Stimulated activated CD8-positive, alpha-beta memory T cell treated with anti-CD3 and anti-CD28 coated beads, Interleukin-4, amount 100 ng/mL, for 48 hours (primary cell): ENCODE measurements around the gene SLC13A2.

Source experiments
- DNase-seq: peaks from one replicate; pipeline ENCODE4 v3.0.0-alpha.2; 2020

SLC13A2 gene

GRCh38 chr17:28540231-28540630 is 66.8 kb downstream of the SLC13A2 start:
- DNase-seq = no peak

- no peak for DNase-seq
These were observed 68.0 kb downstream of the SLC13A2 start for GRCh38 chr17:28541439-28541838.

DNA sequence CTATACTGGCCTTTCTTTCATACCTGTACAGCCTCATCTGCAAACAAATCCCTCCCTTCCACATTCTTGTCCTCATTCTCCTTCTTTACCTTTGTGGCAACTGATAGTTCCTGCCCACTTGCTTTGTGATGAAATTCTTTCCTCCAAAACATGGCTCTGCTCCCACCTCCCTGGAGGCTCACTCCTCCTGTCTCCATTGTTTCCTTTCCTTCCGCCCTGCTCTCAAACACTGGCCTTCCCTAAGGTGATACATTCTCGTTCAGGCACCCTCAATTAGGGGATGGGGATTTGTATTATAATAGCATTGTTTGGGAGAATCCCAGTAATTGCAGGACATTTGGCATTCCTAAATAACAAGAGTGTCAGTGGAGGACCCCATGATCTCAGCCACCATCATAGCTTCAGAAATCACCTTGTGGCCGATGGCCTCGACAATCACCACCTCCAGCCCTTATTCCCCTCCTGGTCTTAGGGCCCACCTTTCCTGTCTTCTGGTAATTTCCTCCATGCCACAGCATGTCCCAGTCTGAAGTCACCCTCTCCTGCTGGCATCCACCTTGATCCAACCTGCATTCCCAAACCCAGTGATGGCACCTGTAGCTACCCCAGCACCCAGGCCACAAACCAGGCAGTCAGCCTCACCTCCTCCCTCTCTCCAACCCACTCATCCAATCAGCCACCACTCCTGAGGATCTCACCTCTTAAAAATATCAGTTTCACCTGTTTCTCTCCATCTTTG is 71.1 kb downstream of the SLC13A2 start:
- no peak for DNase-seq

GRCh38 chr17:28545141-28545503 is 71.7 kb downstream of the SLC13A2 start:
- DNase-seq = no peak

DNA sequence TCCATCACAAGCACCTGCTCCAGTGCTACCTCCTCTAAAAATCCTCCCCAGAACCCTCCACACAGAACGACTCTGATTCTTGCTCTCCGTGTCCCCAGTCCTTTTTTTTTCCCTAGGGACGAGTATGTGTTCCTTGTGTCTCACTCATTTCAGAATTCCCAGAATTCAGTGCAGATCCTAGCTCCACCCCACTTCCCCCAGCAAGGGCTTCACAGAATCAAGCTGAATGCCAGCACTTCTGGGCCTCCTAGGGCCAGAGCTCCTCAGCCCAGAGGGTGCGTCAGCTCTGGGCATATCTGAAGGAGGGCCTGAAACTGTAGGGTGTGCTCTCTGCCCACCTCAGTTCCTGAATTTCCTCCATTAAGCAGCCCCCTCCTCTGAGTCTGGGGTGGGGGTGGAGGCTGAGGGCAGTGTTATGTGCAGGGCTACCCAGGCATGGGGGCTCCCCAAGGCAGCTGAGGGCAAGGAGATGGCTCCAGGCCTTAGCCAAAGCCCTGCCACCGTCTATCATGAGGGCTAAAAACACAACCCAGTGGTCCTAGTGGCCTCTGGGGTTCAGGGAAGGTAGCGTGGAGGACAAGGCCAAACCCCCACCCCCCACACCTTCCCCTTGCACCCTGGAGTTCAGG is 72.5 kb downstream of the SLC13A2 start:
- no peak for DNase-seq

DNA sequence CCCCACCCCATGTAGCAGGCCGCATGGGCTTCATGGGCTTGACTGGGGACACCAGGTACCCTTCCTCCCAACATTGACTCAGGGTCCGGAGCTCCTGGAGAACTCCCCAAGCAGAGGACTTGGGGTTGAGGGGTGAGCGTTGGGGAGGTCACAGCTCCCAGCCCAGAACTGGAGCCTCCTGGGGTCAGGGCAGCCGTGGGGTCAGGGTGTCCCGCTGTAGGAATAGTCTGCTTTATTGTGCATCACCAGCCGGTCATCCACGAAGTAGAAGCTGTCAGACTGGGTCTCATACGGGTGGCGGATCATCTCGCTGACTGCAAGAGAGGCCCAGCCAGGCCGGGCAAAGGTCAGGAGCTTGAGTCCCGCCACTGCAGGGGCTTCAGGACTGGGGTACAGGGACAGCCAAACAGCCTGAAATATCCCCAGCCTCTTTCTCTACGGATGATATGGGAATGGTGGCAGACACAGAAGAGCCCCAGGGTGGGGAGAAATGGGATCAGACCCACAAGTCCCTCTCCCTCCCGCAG is 73.7 kb downstream of the SLC13A2 start:
- no peak for DNase-seq
